ENCODE data around the gene CBR1. TPM values are rescaled to one million over a fixed set of nuclear protein-coding genes. Genes with fewer than 3 reads are reported as not detected.

Gene CBR1
- total and polyA plus RNA-seq, 10 of the 15 experiments (the other 5 are each of a cell fraction or from before 2014, with no cell fraction given), result 16.9 to 138 (median 57.4) TPM

- TF ChIP-seq PRDM15 (CRISPR knock-in tag; IDR thresholded peaks at IDR 0.05) (no peak), RUNX3 (IDR thresholded peaks at IDR 0.05; ENCODE audit: low read length) (no peak), CBX3 (IDR thresholded peaks at IDR 0.05; ENCODE audit: borderline replicate concordance, low read depth) (no peak), RAD51 (IDR thresholded peaks at IDR 0.05) (peak; percentile 38; the same call in 1 of the 2 replicates), CREM (IDR thresholded peaks at IDR 0.05; ENCODE audit: low read depth) (no peak), HDAC2 (IDR thresholded peaks at IDR 0.05) (no peak), MLLT1 (IDR thresholded peaks at IDR 0.05) (no peak), BCL11A (IDR thresholded peaks at IDR 0.05; ENCODE audit: low read depth, low read length) (peak; percentile 73; the same call in 1 of the 2 replicates), ATF7 (IDR thresholded peaks at IDR 0.05; ENCODE audit: low read depth) (peak; percentile 85), NR2C1 (IDR thresholded peaks at IDR 0.05) (peak; percentile 40; the same call in 1 of the 2 replicates), SIX5 (IDR thresholded peaks at IDR 0.05; ENCODE audit: low read depth, low read length, severe bottlenecking) (no peak), ZNF622 (IDR thresholded peaks at IDR 0.05) (no peak), MEF2B (IDR thresholded peaks at IDR 0.05; ENCODE audit: partially characterized antibody, poor library complexity, severe bottlenecking) (peak; percentile 86), POU2F2 (IDR thresholded peaks at IDR 0.05; ENCODE audit: borderline replicate concordance, low read depth, low read length) (no peak), TCF12 (IDR thresholded peaks at IDR 0.05; ENCODE audit: low read depth, low read length) (no peak), ESRRA (IDR thresholded peaks at IDR 0.05; ENCODE audit: low read length) (no peak), IKZF2 (IDR thresholded peaks at IDR 0.05) (peak; percentile 45 to 61; a peak in 2 of 4 replicates), ZNF24 (IDR thresholded peaks at IDR 0.05) (0 out of 2 replicates have a peak, but pooled peaks have one; percentile 18), MTA2 (IDR thresholded peaks at IDR 0.05; ENCODE audit: low read depth) (peak; percentile 100), DPF2 (IDR thresholded peaks at IDR 0.05) (peak; percentile 61; the same call in 1 of the 2 replicates), SMARCA5 (IDR thresholded peaks at IDR 0.05) (no peak), TBL1XR1 (IDR thresholded peaks at IDR 0.05; ENCODE audit: low read depth, low read length) (no peak), NR2C2 (IDR thresholded peaks at IDR 0.05; ENCODE audit: borderline replicate concordance, control insufficient read depth, insufficient read length, low read depth) (no peak), HSF1 (IDR thresholded peaks at IDR 0.05; ENCODE audit: low read depth, low read length) (no peak), PML (IDR thresholded peaks at IDR 0.05; ENCODE audit: low read length) (no peak), POLR2AphosphoS5 (IDR thresholded peaks at IDR 0.05; ENCODE audit: low read length) (no peak), EGR1 (IDR thresholded peaks at IDR 0.05; ENCODE audit: borderline replicate concordance in 1 of 2, low read depth in 2 of 2, low read length in 2 of 2) (no peak), FOXM1 (IDR thresholded peaks at IDR 0.05; ENCODE audit: low read depth, low read length) (no peak)
These were observed 31.3 kb downstream of the CBR1 start (continued) for GRCh38 chr21:36100971-36101641.
